Measurements from ENCODE around the gene THEM4. TPM values are rescaled to one million over a fixed set of nuclear protein-coding genes. Genes with fewer than 3 reads are reported as not detected.
A peak's percentile ranks its signal among the peaks of the same experiment; 100 is the strongest.

Gene THEM4
- total and polyA plus RNA-seq, 12 donors: 20.2 to 36.4 (median 26.8) TPM

DNA sequence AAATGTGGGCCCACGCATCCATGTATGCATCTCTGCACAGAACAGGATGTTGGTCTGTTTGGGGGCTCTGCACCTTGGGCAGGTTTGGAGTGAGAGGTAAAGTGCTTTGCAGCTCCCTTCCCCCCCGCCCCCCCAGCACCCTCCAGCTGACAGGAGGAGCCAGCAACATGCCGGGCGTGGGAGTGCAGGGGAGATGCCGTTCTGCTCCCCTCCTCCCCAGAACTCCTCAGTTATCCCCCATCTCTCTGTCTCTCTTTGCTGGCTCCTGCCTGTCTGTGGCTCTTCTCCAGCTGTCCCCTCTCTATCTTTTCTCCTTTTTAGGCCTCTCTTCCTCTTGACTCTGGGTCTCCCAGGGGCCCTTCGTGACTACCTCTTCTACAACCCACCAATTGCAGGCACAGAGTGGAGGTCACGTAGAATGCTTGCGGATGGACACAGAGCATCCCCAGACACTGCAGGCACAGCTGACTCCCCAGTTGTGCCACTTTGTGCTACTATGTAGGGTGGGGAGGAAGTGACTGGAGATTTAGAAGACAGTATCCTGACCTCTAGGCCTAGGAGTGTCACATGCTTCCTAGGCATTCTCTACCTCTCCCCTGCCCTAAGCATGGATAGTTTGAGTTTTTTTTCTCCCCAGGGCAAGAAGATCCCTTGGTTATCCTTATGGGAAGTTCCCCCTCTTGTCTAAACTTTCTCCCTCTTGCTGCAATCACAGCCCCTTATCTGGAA, 76.0 kb downstream of the THEM4 start:
- no peak for DNase-seq
- no peak overlapping the region for H3K4me3 ChIP-seq
- WGBS, 4 donors: 75 to 85% (median 79%) methylated on average over 6 to 8 of the region's 8 CpGs
- H3K9me3 ChIP-seq (replicated peaks in 1 of 3): no peaks in the 10 kb centered on the region
- H3K36me3 ChIP-seq (replicated peaks in 1 of 2): no peaks in the 10 kb centered on the region
- H3K27ac ChIP-seq: peak overlapping the region in 1 of 5 donors; percentile 58
- peaks cover 2% of the 10 kb centered on the region for H3K27me3 ChIP-seq
- H3K4me1 ChIP-seq (replicated peaks in 1 of 2): peaks cover 1 to 5% of the 10 kb centered on the region in 2 donors
- TF ChIP-seq, protein P1, sequence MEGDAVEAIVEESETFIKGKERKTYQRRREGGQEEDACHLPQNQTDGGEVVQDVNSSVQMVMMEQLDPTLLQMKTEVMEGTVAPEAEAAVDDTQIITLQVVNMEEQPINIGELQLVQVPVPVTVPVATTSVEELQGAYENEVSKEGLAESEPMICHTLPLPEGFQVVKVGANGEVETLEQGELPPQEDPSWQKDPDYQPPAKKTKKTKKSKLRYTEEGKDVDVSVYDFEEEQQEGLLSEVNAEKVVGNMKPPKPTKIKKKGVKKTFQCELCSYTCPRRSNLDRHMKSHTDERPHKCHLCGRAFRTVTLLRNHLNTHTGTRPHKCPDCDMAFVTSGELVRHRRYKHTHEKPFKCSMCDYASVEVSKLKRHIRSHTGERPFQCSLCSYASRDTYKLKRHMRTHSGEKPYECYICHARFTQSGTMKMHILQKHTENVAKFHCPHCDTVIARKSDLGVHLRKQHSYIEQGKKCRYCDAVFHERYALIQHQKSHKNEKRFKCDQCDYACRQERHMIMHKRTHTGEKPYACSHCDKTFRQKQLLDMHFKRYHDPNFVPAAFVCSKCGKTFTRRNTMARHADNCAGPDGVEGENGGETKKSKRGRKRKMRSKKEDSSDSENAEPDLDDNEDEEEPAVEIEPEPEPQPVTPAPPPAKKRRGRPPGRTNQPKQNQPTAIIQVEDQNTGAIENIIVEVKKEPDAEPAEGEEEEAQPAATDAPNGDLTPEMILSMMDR (IDR thresholded peaks at IDR 0.05): no peak
- TF ChIP-seq POLR2A (IDR thresholded peaks at IDR 0.05): no peak
- intact Hi-C loops (cut with DNase I): no loop called here

DNA sequence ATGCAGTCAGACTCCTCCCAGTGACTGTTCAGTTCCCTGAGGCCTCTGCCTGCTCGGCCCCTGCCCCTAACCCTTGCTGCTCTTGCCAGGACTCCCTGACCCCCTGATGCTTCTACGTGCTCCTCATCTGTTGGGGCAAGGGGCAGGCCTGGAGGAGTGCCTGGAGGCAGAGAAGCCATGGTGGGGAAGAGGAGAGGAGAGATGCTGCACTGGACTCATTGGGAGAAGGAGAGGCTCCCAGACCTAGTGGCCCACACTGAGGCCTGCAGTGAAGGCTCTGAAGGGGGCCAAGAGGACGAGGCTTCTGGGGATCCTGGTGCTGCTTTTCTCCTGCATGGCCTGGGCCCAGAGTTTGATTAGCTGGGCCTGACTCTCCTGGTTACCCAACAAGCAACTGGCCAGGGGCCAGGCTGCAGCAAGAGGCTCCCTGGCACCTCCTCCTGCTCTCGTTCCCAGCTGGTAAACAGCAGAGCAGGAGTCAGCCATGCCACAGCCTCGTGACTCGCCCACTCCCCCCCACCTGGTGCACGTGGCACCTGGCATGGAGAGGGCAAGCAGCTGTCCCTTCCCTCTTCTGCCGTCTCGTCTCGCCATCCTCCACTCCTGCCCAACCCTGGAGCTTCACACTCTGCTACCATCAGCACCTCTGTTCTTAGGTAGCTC, 76.9 kb downstream of the THEM4 start:
- H3K36me3 ChIP-seq (replicated peaks in 1 of 2): no peaks in the 10 kb centered on the region
- no peaks in the 10 kb centered on the region for H3K9me3 ChIP-seq (replicated peaks in 1 of 3)
- peak overlapping the region in 1 of 5 donors; percentile 58 for H3K27ac ChIP-seq
- no peak overlapping the region for H3K4me3 ChIP-seq
- no peaks in the 10 kb centered on the region for H3K27me3 ChIP-seq
- intact Hi-C loops (cut with DNase I): no loop called here
- peak; percentile 75 to 97 (median 91) for DNase-seq
- no peak for TF ChIP-seq POLR2A (IDR thresholded peaks at IDR 0.05)
- TF ChIP-seq, protein P1 (IDR thresholded peaks at IDR 0.05): no peak
- peaks cover 0 to 7% of the 10 kb centered on the region in 2 donors for H3K4me1 ChIP-seq (replicated peaks in 1 of 2)
- 42 to 76% (median 46%) methylated on average over 7 to 10 of the region's 10 CpGs for WGBS, 4 donors

DNA sequence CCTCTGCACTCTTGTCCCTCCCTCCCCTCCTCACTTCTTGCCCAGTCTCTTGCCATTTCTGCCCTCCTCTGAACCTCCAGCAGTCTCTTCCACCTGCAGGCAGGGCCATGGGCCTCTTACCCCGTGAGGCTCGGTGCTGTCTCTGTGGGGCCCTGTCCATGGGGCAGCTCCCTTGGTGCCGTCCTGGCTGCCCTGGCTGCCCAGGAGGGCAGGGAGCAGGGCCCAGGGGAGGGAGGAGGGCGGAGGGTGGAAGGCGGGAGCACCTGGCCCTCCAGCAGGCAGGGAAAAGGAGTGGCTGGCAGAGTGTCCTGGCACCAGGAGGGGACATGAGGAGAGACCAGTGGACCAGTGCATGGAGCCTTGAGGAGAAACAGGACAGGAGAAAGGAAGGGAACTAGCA, 77.7 kb downstream of the THEM4 start, which contains the start of gene RORC:
Gene RORC (minus strand): TSS at position 198 of the 400 bp plus-strand sequence. CDS start 38 bp downstream, at position 160.
- Histone ChIP-seq H3K27ac (peak within 1 kb of the TSS in 1 of 5 donors; percentile 58), H3K4me1 (replicated peaks in 1 of 2) (peaks cover 0 to 7% of the 10 kb centered on the region in 2 donors), H3K9me3 (replicated peaks in 1 of 3) (no peaks in the 10 kb centered on the region), H3K36me3 (replicated peaks in 1 of 2) (no peaks in the 10 kb centered on the region), H3K27me3 (no peaks in the 10 kb centered on the region), H3K4me3 (no peak within 1 kb of the TSS)
- 51 to 75% (median 70%) methylated on average over 5 of the region's 5 CpGs for WGBS, 4 donors
- TF ChIP-seq, protein P1 (IDR thresholded peaks at IDR 0.05): peak in 1 of 6 experiments; percentile 4
- no peak for TF ChIP-seq POLR2A (IDR thresholded peaks at IDR 0.05)
- peak in 3 of 7 donors; percentile 40 to 73 (median 48) for DNase-seq
- intact Hi-C loops (cut with DNase I): no loop called here

DNA sequence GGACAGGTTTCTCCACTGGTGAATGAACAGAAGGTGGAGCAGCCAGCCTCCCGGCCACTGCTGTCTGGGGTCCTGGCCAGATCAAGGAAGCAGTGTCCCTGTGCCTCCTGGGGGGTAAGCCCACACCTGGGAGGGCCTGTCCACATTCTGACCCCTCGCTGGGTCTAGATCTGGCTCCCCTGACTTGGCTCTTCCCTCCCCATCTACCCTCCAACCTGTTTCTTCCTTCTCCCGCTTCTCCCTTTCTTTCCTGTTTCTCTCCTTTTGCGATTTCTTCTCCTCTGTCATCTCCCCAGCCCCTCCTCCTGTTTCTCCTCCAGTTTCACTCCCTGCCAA, 78.1 kb downstream of the THEM4 start:
- DNase-seq: no peak
- Histone ChIP-seq H3K4me3 (no peak overlapping the region), H3K27me3 (no peaks in the 10 kb centered on the region), H3K27ac (peak overlapping the region in 1 of 5 donors; percentile 58), H3K36me3 (replicated peaks in 1 of 2) (no peaks in the 10 kb centered on the region), H3K9me3 (replicated peaks in 1 of 3) (no peaks in the 10 kb centered on the region), H3K4me1 (replicated peaks in 1 of 2) (peaks cover 0 to 7% of the 10 kb centered on the region in 2 donors)
- intact Hi-C loops (cut with DNase I): no loop called here
- TF ChIP-seq POLR2A (IDR thresholded peaks at IDR 0.05): no peak
- TF ChIP-seq, protein P1 (IDR thresholded peaks at IDR 0.05): no peak
- 78 to 86% (median 81%) methylated on average over 4 of the region's 4 CpGs for WGBS, 4 donors
